GM18502 (cell line): Measurements from ENCODE around the gene PPP2R2C.

ENCODE experiments used
- ATAC-seq: cut with Tn5 transposase; IDR thresholded peaks from one replicate; pipeline ENCODE4 v1.9.1; 2021; ENCODE audit warnings: mild to moderate bottlenecking; ENCODE audit not compliant: unreplicated experiment, poor library complexity

PPP2R2C gene

GRCh38 chr4:6384541-6384940, 87.9 kb downstream of the PPP2R2C start:
- ATAC-seq, result no peak

GRCh38 chr4:6383929-6384328, 88.5 kb downstream of the PPP2R2C start:
- ATAC-seq, result no peak

- no peak for ATAC-seq
Observed at GRCh38 chr4:6383009-6383404, 89.4 kb downstream of the PPP2R2C start.

GRCh38 chr4:6381571-6382123, 90.8 kb downstream of the PPP2R2C start:
- no peak for ATAC-seq

- no peak for ATAC-seq
Observed at GRCh38 chr4:6380746-6381410, 91.5 kb downstream of the PPP2R2C start.

- no peak for ATAC-seq
Observed at GRCh38 chr4:6379767-6380745, 92.4 kb downstream of the PPP2R2C start.

GRCh38 chr4:6378493-6379445, 93.6 kb downstream of the PPP2R2C start:
- no peak for ATAC-seq

- ATAC-seq, result no peak
Observed at GRCh38 chr4:6377626-6378492, 94.6 kb downstream of the PPP2R2C start.

GRCh38 chr4:6375620-6376295, 96.7 kb downstream of the PPP2R2C start:
- no peak for ATAC-seq

GRCh38 chr4:6374575-6374974, 97.8 kb downstream of the PPP2R2C start:
- ATAC-seq, result no peak

GRCh38 chr4:6373541-6374410, 98.6 kb downstream of the PPP2R2C start:
- no peak for ATAC-seq

GRCh38 chr4:6372649-6373525, 99.5 kb downstream of the PPP2R2C start:
- ATAC-seq, result peak; percentile 80

- no peak for ATAC-seq
Observed at GRCh38 chr4:6371812-6372211, 100.6 kb downstream of the PPP2R2C start.

- no peak for ATAC-seq
Observed at GRCh38 chr4:6371271-6371670, 101.1 kb downstream of the PPP2R2C start.

- ATAC-seq, result no peak
Observed at GRCh38 chr4:6369924-6370645, 102.3 kb downstream of the PPP2R2C start.

GRCh38 chr4:6369511-6369910, 102.9 kb downstream of the PPP2R2C start:
- ATAC-seq, result no peak
